ENCODE results near the gene CTSK.
"Not testable (repeated sequence)": the region's sequence is repeated elsewhere in the genome, so short reads cannot be mapped to it uniquely, and the experiment has no call there.

Gene CTSK

DNA sequence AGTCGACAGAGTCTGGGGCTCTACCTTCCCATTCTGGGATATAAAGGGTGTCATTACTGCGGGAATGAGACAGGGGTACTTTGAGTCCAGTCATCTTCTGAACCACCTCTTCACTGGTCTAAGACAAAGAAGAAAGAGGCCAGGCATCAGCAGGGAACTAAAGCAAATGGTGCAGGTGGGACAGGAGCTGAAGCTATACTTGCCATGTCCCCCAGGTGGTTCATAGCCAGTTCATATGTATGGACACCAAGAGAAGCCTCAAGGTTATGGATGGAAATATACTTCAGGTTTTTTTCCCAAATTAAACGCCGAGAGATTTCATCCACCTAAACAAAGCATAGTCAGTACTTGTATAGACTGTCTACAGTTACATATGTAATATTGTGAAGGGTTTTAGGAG lies 2.2 kb downstream of the CTSK start:
- no peak for DNase-seq

GRCh38 chr1:150804671-150805070 lies 3.4 kb downstream of the CTSK start:
- DNase-seq, result no peak

DNA sequence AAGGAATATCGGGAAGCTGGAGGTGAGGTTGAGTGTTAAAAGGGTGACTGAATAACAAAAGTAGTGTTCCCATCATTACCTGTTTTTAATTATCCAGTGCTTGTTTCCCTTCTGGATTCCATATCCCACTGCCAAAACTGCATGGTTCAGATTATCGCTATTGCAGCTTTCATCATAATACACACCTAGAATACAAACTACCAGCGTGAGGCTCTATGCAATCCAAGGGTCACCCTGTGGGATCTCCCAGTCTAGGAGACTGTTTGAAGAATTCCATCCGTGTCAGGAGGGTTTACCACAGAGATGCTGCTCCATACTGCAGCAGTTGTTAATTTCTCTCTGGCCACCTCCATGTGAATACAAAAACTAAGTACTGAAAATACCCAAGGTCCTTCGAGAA lies 9.0 kb downstream of the CTSK start:
- DNase-seq, result no peak

DNA sequence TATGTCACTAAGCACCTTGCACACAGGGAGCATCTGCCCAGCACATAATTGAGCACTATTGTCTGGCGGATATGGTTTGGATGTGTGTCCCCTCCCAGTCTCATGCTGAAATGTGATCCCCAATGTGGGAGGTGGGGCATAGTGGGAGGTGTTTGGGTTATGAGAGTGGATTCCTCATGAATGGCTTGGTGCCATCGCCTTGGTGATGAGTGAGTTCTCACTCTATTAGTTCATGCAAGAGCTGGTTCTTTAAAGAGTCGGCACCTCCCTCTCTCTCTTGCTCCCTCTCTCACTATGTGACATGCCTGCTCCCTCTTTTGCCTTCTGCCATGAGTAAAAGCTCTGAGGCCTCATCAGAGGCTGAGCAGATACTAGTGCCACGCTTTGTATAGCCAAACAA lies 9.5 kb downstream of the CTSK start:
- peak; percentile 64 for DNase-seq

DNA sequence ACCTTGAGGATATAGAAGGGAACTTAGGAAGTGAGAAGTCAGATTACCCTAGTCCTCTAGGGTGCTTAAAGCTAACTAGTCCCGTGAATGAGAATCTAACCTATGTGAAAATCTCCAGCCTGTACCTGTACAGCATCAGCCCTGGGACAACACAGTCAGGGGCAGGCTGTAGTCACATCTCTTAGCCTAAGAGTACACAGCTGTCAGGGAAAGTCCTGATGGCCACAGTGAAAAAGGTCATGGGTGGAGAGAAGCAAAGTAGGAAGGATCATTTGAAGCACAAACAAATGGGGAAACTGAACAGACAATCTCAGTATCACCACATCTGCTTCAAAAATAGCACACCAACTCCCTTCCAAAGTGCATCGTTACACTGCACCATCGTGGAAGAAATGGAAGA lies 11.7 kb downstream of the CTSK start:
- no peak for DNase-seq

DNA sequence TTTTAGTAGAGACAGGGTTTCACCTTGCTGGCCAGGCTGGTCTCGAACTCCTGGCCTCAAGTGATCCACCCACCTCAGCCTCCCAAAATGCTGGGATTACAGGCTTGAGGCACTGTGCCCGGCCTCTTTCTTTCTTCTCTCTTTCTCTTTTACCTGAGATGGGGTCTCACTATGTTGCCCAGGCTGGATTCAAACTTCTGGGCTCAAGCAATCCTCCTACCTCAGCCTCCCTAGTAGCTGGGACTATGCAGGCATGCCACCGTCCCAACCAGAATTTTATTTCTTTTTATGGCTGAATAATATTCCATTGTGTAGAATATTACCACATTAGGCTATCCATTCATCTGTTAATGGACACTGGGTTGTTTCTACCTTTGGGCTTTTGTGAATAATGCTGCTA lies 14.3 kb downstream of the CTSK start:
- DNase-seq, result not testable (repeated sequence)

GRCh38 chr1:150793221-150793620 lies 14.8 kb downstream of the CTSK start:
- DNase-seq, result no peak

GRCh38 chr1:150791585-150791984 lies 16.5 kb downstream of the CTSK start:
- no peak for DNase-seq

- DNase-seq, result no peak
These were observed 18.7 kb downstream of the CTSK start for GRCh38 chr1:150789396-150789795.

DNA sequence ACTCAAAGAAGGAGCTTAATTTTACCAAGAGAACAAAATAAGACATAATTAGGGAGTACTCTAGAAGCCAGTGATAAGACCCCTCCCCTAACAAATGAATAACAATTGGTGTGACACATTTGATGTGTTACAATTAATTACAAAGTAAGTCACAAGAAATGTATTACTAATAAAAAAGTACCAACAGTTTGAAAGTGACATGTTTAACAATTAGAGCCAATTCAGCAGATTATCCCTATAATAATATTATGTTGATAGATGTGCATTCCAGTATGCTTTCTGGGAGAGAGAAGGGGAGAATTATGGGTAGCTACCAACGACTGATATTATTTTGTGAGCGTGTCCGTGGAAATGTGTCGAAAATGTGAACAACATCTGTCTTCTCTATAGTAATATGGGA lies 19.1 kb downstream of the CTSK start:
- no peak for DNase-seq

DNA sequence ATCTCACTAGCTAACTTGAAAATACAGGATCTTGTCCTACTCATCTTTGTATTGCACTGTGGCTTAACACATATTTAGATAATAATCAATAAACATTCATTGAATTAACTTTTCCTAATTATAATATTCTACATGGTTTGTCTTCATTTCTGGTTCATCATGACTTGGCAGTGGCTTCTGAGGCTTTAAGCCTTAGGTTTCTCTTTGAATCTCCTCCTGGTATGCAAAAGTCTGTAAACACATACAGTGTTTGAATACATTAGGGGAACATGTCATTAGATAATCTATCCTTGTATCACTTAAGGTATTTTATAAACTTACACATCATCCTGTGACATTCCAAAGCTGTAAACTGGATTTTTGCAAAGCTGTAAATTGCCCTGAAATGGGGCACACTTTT lies 20.6 kb downstream of the CTSK start:
- DNase-seq, result no peak

GRCh38 chr1:150780510-150780909 lies 27.6 kb downstream of the CTSK start:
- no peak for DNase-seq

DNA sequence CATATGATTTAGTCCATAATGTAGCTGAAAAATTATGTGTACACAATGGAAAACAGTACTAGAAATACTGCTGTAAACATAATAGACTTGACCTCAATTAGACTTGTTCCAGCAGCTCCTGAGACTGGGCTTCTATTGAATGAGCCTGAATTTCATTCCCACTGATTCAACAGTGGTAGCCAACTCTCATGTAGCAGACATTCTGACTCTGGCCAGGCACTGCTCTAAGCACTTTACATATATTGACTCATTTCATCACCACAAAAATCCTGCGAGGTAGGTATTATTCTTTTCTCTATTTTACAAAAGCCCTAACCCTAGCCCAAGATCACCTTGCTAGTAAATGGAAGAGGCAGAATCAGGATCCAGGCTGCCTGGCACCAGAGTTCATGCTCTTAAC lies 29.7 kb downstream of the CTSK start:
- DNase-seq, result no peak

GRCh38 chr1:150777544-150777943 lies 30.5 kb downstream of the CTSK start:
- no peak for DNase-seq

DNA sequence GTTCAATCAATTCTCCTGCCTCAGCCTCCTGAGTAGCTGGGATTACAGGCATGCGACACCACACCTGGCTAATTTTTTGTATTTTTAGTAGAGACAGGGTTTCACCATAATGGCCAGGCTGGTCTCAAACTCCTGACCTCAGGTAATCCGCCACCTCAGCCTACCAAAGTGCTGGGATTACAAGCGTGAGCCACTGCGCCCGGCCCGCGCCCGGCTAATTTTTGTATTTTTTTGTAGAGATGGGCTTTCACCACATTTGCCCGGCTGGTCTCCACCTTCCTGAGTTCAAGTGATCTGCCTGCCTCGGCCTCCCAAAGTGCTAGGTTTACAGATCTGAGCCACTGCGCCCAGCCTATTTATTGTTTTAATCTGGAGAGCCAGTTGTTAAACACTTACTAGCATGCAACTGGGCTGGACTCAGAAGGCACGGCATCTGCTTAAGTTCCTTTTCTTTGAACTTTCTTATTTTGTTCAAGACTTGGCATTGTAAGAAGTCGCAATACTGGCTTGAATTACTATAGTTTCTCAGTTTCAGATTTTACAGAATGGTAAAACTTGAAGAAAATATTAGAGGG lies 32.0 kb downstream of the CTSK start:
- DNase-seq, result not testable (repeated sequence)

- DNase-seq, result no peak
These were observed 32.8 kb downstream of the CTSK start for GRCh38 chr1:150775276-150775675.

DNA sequence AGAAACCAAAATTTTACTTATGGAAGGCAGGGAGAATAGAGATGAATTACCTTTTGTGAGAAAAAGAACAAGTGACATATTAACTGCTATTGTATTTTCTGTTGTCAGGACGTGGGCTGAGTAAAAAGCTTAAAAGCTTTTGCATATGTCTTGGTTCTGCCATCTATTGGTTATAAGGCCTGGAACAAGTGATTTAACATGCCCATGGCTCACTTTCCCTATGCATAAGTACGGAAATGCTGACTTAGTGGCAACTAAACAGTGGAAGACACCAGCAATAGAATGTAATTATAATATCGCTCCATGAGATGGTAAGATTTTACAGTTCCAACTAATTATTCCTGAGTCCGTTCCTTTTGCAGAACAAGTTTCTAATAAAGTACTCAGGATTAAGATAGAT lies 35.7 kb downstream of the CTSK start:
- DNase-seq, result no peak

DNA sequence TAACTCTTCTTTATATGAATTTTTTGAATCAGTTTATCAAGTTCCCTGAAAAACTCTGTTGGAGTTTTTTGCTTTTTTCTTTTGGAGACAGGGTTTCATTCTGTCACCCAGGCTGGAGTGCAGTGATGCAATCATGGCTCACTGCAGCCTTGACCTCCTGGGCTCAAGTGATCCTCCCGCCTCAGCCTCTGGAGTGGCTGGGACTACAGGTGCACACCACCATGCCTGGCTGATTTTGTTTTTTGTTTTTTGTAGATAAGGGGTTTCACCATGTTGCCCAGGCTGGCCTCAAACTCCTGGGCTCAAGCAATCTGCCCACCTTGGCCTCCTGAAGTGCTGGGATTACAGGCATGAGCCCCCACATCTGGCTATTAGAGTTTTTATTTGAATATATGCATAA lies 40.4 kb downstream of the CTSK start:
- not testable (repeated sequence) for DNase-seq

GRCh38 chr1:150765977-150766301 lies 42.1 kb downstream of the CTSK start:
- not testable (repeated sequence) for DNase-seq

DNA sequence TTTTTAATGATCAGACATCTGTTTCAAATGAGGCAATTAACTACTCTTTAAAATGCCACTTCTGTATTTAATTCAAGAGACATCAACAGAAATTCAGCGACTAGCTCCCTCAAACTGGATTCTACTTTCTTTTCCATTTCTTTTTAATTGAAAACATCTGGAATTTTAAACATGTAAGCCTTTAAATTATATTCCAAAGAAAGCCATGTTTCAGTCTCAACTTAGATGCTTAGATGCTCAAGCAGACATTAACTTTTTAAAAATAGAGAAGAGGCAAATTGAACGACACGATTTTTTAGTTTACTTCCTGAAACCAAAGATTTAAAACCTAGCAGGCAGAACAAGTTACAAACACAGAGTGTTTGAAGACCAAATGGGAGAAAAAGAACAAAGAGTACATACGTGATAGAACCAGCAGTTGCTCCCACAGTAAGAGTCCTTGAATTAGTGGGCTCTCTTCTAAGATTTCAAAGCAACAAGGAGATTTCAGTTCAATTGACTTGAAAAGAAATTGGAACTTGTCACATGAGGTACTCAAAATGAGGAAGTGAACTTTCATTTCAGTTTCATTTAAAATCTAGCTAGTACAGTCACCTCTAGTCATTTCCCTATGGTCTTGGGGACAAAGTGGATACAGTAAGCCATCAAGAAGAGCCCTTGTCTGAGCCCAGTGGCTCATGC lies 42.6 kb downstream of the CTSK start, which contains the start of gene CTSS:
TSS of gene CTSS (minus strand) at position 483 of the 681 bp plus-strand sequence. CDS start 1,015 bp downstream, outside the sequence.
- no peak for DNase-seq

DNA sequence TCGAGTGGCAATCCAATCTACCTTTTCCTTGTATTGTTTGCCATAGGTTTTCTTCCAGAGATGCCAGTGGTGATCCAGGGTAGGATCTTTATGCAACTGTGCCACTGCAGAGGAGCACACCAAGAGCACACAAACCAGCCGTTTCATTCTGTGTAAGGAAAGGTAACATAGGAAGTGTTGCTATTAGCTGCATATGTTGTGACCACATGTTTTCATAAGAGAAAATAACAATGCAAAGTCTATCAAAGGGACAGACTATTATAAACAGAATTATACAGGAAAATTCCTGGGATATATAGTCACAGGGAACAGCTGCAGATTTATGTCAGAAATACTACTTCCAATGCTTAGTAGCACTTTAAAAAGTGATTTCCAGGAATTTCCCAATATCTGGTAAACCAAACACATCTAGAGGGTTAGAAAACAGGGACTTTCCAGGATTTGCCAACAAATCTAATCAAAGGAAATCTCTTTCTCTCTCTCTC lies 43.4 kb downstream of the CTSK start:
- no peak for DNase-seq

- no peak for DNase-seq
These were observed 45.0 kb downstream of the CTSK start for GRCh38 chr1:150763018-150763417.

DNA sequence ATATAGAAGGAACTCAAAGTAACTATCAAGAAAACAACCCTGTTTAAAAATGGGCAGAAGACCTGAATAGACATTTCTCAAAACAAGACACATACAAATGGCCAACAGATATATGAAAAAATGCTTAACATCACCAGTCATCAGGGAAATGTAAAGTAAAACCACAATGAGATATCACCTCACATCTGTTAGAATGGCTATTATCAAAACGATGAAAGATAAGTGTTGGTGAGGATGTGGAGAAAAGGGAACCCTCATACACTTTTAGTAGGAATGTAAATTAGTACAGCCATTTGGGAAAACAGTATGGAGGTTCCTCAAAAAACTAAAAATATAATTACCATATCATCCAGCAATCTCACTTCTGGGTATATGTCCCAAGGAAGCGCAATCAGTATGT lies 45.5 kb downstream of the CTSK start:
- no peak for DNase-seq

DNA sequence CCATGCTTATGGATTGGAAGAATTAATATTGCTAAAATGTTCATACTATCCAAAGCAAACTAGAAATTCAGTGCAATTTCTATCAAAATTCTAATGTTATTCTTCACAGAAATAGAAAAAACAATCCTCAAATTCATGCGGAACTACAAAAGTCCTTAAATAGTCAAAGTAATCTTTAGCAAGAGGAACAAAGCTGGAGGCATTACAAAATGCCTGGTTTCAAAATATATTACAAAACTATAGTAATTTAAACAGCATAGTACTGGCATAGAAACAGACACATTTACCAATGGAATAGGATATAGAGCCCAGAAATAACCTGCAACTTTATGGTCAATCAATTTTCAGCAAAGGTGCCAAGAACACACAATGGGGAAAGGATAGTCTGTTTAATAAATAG lies 46.3 kb downstream of the CTSK start:
- no peak for DNase-seq

- no peak for DNase-seq
These were observed 48.0 kb downstream of the CTSK start for GRCh38 chr1:150760013-150760412.
